H9 (cell line): Measurements from ENCODE around the gene ACP3. TPM values are rescaled to one million over a fixed set of nuclear protein-coding genes. Genes with fewer than 3 reads are reported as not detected.

Experiments used
- DNase-seq: peaks from one replicate; pipeline ENCODE4 v3.0.0-alpha.2; 2017
- H2AFZ ChIP-seq: one replicate; pipeline ENCODE4 v1.6.1; 2013; ENCODE audit warnings: mild to moderate bottlenecking, low read length, control low read depth, moderate library complexity
- H2AK5ac ChIP-seq: 2 replicates; pipeline ENCODE4 v1.6.1; 2013; ENCODE audit warnings: low read length, control low read depth, mixed read lengths; ENCODE audit not compliant: insufficient read length
- H2BK120ac ChIP-seq: one replicate; pipeline ENCODE4 v1.6.1; 2013; ENCODE audit warnings: low read depth, mild to moderate bottlenecking, low read length, control low read depth, inconsistent platforms; ENCODE audit not compliant: poor library complexity, severe bottlenecking
- H2BK12ac ChIP-seq: 2 replicates; pipeline ENCODE4 v1.6.1; 2013; ENCODE audit warnings: low read length, control low read depth, mixed read lengths, low read depth; ENCODE audit not compliant: insufficient read length
- H2BK15ac ChIP-seq: 2 replicates; pipeline ENCODE4 v1.6.1; 2013; ENCODE audit warnings: low read depth, low read length, control low read depth
- H2BK20ac ChIP-seq: one replicate; pipeline ENCODE4 v1.6.1; 2013; ENCODE audit warnings: low read depth, mild to moderate bottlenecking, low read length, control low read depth, inconsistent platforms; ENCODE audit not compliant: poor library complexity, severe bottlenecking
- H2BK5ac ChIP-seq: 2 replicates; pipeline ENCODE4 v1.6.1; 2013; ENCODE audit warnings: low read length, control low read depth, mixed read lengths; ENCODE audit not compliant: insufficient read length
- H3K14ac ChIP-seq: 2 replicates; pipeline ENCODE4 v1.6.1; 2013; ENCODE audit warnings: low read length, control low read depth; ENCODE audit not compliant: insufficient read depth
- H3K18ac ChIP-seq: 2 replicates; pipeline ENCODE4 v1.6.1; 2013; ENCODE audit warnings: low read depth, mild to moderate bottlenecking, mixed read lengths, low read length, control low read depth; ENCODE audit not compliant: insufficient read length
- H3K23ac ChIP-seq: 2 replicates; pipeline ENCODE4 v1.6.1; 2013; ENCODE audit warnings: low read length, control low read depth, mixed read lengths, low read depth; ENCODE audit not compliant: insufficient read length
- H3K23me2 ChIP-seq: 2 replicates; pipeline ENCODE4 v1.6.1; 2013; ENCODE audit warnings: low read depth, mild to moderate bottlenecking, mixed read lengths, low read length, control low read depth; ENCODE audit not compliant: insufficient read length, poor library complexity, severe bottlenecking
- H3K27ac ChIP-seq: 2 replicates; pipeline ENCODE4 v1.5.1; 2013; ENCODE audit warnings: low read length, control low read depth, mixed read lengths, low read depth; ENCODE audit not compliant: insufficient read length
- H3K27me3 ChIP-seq: 2 replicates; pipeline ENCODE4 v1.6.1; 2013; ENCODE audit warnings: low read length, control low read depth, inconsistent platforms; ENCODE audit not compliant: insufficient read depth
- H3K4ac ChIP-seq: 2 replicates; pipeline ENCODE4 v1.6.1; 2013; ENCODE audit warnings: low read depth, mild to moderate bottlenecking, control low read depth, inconsistent platforms, low read length, moderate library complexity
- H3K4me1 ChIP-seq: 2 replicates; pipeline ENCODE4 v1.6.1; 2013; ENCODE audit warnings: low read length, control low read depth, inconsistent platforms; ENCODE audit not compliant: insufficient read depth
- H3K4me2 ChIP-seq: 2 replicates; pipeline ENCODE4 v1.6.1; 2013; ENCODE audit warnings: low read length, control low read depth, mixed read lengths; ENCODE audit not compliant: insufficient read length, insufficient read depth
- H3K56ac ChIP-seq: 2 replicates; pipeline ENCODE4 v1.6.1; 2013; ENCODE audit warnings: low read depth, mild to moderate bottlenecking, mixed read lengths, low read length, control low read depth; ENCODE audit not compliant: insufficient read length
- H3K79me1 ChIP-seq: 2 replicates; pipeline ENCODE4 v1.6.1; 2013; ENCODE audit warnings: low read depth, mild to moderate bottlenecking, moderate library complexity, low read length, control low read depth, inconsistent platforms; ENCODE audit not compliant: insufficient read depth, poor library complexity, severe bottlenecking
- H3K79me2 ChIP-seq: 2 replicates; pipeline ENCODE4 v1.6.1; 2013; ENCODE audit warnings: low read length, control low read depth, inconsistent platforms; ENCODE audit not compliant: insufficient read depth
- H3K9ac ChIP-seq: 2 replicates; pipeline ENCODE4 v1.6.1; 2013; ENCODE audit warnings: low read length, control low read depth, mixed read lengths; ENCODE audit not compliant: insufficient read length; ENCODE audit errors: extremely low read depth
- H3K9me3 ChIP-seq: one replicate; pipeline ENCODE4 v1.6.1; 2013; ENCODE audit warnings: low read depth, low read length, inconsistent platforms; ENCODE audit not compliant: control insufficient read depth
- H3T11ph ChIP-seq: one replicate; pipeline ENCODE4 v1.6.1; 2013; ENCODE audit warnings: mild to moderate bottlenecking, low read length, control low read depth, inconsistent platforms
- H4K20me1 ChIP-seq: one replicate; pipeline ENCODE4 v1.6.1; 2013; ENCODE audit not compliant: control insufficient read depth, insufficient read length, insufficient read depth
- H4K5ac ChIP-seq: 2 replicates; pipeline ENCODE4 v1.6.1; 2013; ENCODE audit warnings: low read depth, mild to moderate bottlenecking, mixed read lengths, low read length, control low read depth; ENCODE audit not compliant: insufficient read length
- H4K8ac ChIP-seq: replicated peaks from 2 replicates; pipeline ENCODE4 v1.6.1; 2013; ENCODE audit warnings: low read length, control low read depth, mixed read lengths, low read depth; ENCODE audit not compliant: insufficient read length
- H4K91ac ChIP-seq: 2 replicates; pipeline ENCODE4 v1.6.1; 2013; ENCODE audit warnings: low read depth, mild to moderate bottlenecking, moderate library complexity, mixed read lengths, low read length, control low read depth; ENCODE audit not compliant: insufficient read length
- H3K27ac Mint-ChIP-seq, 3 experiments: 2 replicates in 2 of 3; 3 replicates in 1 of 3; pipeline ENCODE4 v1.8.0; 2020 to 2021; ENCODE audit warnings: mixed read lengths in 3 of 3, mild to moderate bottlenecking in 1 of 3, moderate library complexity in 1 of 3
- H3K27me3 Mint-ChIP-seq: 2 replicates; pipeline ENCODE4 v1.8.0; 2021; ENCODE audit warnings: low read depth, mild to moderate bottlenecking, moderate library complexity, mixed read lengths
- H3K36me3 Mint-ChIP-seq, 3 experiments: 2 replicates in 2 of 3; 3 replicates in 1 of 3; pipeline ENCODE4 v1.8.0; 2020 to 2021; ENCODE audit warnings: low read depth in 3 of 3, mixed read lengths in 3 of 3; ENCODE audit not compliant: insufficient read depth in 1 of 3
- H3K4me1 Mint-ChIP-seq, 2 experiments: 2 replicates each; pipeline ENCODE4 v1.8.0; 2020; ENCODE audit warnings: mixed read lengths in 2 of 2
- H3K4me3 Mint-ChIP-seq, 2 experiments: 2 replicates in 1 of 2; 3 replicates in 1 of 2; pipeline ENCODE4 v1.8.0; 2020 to 2021; ENCODE audit warnings: mild to moderate bottlenecking in 2 of 2, mixed read lengths in 2 of 2, moderate library complexity in 1 of 2
- H3K9me3 Mint-ChIP-seq, 2 experiments: 2 replicates in 1 of 2; 3 replicates in 1 of 2; pipeline ENCODE4 v1.8.0; 2020; ENCODE audit warnings: mild to moderate bottlenecking in 2 of 2, mixed read lengths in 2 of 2, moderate library complexity in 1 of 2
- WGBS: extraction: QIAGEN DNeasy Blood & Tissue Kit; methylation state at CpG from one replicate; pipeline ENCODE4 v1.1.7; 2013; ENCODE audit warnings: missing lambda C conversion rate, low lambda C conversion rate, mixed read lengths; ENCODE audit not compliant: insufficient read length; ENCODE audit errors: extremely low coverage; 5-methylcytosine and 5-hydroxymethylcytosine counted together
- total RNA-seq: library from RNA; stranded (reverse); gene quantifications from 2 replicates; pipeline ENCODE4 v1.2.1, GENCODE V29; 2021
- TF ChIP-seq, protein P1 (sequence below): fragments of 200-600 bp; sonication (generic); conservative IDR thresholded peaks from 3 replicates; pipeline ENCODE4 v1.8.0; 2021; ENCODE audit warnings: antibody characterized with exemption, mild to moderate bottlenecking

The ACP3 gene
- total RNA-seq, 1 experiment from 2014 or later = 0.17 TPM

DNA sequence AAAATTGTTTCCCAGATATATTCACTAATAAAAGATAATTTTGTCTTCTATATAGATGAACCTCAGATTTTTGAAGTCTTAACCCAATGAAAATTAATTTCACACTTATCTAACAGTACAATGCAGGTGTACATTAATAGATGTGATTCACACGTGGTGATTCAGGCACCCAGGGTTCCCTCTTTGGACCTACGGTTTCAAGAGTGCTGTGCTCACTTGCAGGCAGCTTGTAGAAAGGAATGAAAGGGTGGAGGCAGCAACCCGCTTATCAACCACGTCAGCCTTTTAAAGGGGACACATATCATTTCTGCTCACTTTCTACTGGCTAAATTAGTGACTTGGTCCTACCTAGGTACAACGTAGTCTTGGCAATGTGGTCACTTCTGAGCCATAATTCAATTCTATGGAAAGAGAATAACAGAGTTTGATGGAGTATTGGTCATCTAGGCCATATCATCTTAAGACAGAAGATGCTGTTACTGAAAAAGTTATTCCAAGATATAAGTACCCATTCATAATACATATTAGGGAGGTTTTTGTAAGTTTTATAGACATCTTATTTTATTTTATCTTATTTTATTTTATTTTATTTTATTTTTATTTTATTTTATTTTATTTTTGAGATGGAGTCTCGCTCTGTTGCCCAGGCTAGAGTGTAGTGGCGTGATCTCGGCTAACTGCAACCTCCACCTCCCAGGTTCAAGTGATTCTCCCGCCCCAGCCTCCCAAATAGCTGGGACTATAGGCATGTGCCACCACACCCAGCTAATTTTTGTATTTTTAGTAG is 37.9 kb downstream of the ACP3 start:
- Histone ChIP-seq H3K27me3 (no peaks in the 10 kb centered on the region), H2AK5ac (no peak overlapping the region), H3K79me1 (no peaks in the 10 kb centered on the region), H4K5ac (no peak overlapping the region), H3K79me2 (no peaks in the 10 kb centered on the region), H3K4ac (no peak overlapping the region), H4K91ac (no peak overlapping the region), H2BK20ac (no peak overlapping the region), H3K9me3 (no peaks in the 10 kb centered on the region), H2BK120ac (no peak overlapping the region), H2BK12ac (no peak overlapping the region), H3K18ac (no peak overlapping the region), H2AFZ (no peak overlapping the region), H3K4me2 (no peak overlapping the region), H3K27ac (no peak overlapping the region), H3K4me1 (peaks cover 8% of the 10 kb centered on the region; the same call in 1 of the 2 replicates), H2BK15ac (no peak overlapping the region), H3K23me2 (no peaks in the 10 kb centered on the region), H3T11ph (no peak overlapping the region), H4K20me1 (no peaks in the 10 kb centered on the region), H2BK5ac (no peak overlapping the region), H3K9ac (no peak overlapping the region), H3K23ac (no peak overlapping the region), H3K56ac (no peak overlapping the region), H3K14ac (no peak overlapping the region), H4K8ac (no peak overlapping the region)
- H3K9me3 Mint-ChIP-seq = no peaks in the 10 kb centered on the region
- no peaks in the 10 kb centered on the region for H3K36me3 Mint-ChIP-seq
- no peak overlapping the region for H3K27ac Mint-ChIP-seq
- H3K4me3 Mint-ChIP-seq = no peak overlapping the region
- TF ChIP-seq, protein P1, sequence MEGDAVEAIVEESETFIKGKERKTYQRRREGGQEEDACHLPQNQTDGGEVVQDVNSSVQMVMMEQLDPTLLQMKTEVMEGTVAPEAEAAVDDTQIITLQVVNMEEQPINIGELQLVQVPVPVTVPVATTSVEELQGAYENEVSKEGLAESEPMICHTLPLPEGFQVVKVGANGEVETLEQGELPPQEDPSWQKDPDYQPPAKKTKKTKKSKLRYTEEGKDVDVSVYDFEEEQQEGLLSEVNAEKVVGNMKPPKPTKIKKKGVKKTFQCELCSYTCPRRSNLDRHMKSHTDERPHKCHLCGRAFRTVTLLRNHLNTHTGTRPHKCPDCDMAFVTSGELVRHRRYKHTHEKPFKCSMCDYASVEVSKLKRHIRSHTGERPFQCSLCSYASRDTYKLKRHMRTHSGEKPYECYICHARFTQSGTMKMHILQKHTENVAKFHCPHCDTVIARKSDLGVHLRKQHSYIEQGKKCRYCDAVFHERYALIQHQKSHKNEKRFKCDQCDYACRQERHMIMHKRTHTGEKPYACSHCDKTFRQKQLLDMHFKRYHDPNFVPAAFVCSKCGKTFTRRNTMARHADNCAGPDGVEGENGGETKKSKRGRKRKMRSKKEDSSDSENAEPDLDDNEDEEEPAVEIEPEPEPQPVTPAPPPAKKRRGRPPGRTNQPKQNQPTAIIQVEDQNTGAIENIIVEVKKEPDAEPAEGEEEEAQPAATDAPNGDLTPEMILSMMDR = no peak
- H3K27me3 Mint-ChIP-seq = no peaks in the 10 kb centered on the region
- H3K4me1 Mint-ChIP-seq = peaks cover 21 to 23% of the 10 kb centered on the region in 2 experiments
- WGBS = no CpG with 5 or more reads among the region's 9 CpGs
- DNase-seq = no peak
